ENCODE data around the gene ACTA1.

DNA sequence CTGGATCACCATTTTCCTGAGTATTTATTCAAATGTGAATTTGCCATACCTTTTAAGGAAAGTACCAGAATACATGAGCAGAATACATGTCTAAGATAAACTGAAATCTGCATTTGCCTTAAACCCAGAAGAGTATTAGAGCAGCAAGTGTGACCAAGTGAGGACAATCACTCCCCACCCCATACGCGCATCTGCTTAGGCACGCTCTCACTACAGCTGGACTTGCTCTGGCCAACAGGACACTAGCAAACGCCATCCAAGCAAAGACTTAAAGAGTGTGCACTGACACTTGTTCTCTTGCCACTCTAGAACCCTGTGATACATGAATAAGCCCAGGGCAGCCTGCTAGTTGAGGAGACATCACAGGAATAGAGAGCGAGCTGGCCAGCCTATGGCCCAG, 48.6 kb upstream of the ACTA1 start:
- TF ChIP-seq, protein P1, sequence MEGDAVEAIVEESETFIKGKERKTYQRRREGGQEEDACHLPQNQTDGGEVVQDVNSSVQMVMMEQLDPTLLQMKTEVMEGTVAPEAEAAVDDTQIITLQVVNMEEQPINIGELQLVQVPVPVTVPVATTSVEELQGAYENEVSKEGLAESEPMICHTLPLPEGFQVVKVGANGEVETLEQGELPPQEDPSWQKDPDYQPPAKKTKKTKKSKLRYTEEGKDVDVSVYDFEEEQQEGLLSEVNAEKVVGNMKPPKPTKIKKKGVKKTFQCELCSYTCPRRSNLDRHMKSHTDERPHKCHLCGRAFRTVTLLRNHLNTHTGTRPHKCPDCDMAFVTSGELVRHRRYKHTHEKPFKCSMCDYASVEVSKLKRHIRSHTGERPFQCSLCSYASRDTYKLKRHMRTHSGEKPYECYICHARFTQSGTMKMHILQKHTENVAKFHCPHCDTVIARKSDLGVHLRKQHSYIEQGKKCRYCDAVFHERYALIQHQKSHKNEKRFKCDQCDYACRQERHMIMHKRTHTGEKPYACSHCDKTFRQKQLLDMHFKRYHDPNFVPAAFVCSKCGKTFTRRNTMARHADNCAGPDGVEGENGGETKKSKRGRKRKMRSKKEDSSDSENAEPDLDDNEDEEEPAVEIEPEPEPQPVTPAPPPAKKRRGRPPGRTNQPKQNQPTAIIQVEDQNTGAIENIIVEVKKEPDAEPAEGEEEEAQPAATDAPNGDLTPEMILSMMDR (IDR thresholded peaks at IDR 0.05; ENCODE audit: borderline replicate concordance, extremely low read depth, low read length, poor library complexity, severe bottlenecking), result no peak
- TF ChIP-seq EZH2 (IDR thresholded peaks at IDR 0.05; ENCODE audit: borderline replicate concordance, low read depth, low read length, severe bottlenecking), result no peak

Data from DND-41 (cell line).